ENCODE measurements around the gene VAT1L.

DNA sequence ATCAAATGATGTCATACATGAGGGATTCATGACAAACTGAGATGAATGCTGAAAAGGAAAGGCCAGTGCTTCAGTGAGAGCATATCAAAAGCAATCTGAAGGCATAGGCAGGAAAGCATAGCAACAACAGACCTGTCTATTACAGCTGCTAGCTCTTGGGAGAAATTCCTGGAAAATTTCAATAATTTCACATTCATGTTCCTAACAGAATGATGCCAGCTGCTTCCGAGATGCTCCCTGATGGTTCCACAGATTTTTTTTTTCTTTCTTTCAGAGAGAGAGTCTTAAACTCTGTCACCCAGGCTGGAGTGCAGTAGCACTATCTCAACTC lies 183.7 kb downstream of the VAT1L start:
- TF ChIP-seq, protein P1, sequence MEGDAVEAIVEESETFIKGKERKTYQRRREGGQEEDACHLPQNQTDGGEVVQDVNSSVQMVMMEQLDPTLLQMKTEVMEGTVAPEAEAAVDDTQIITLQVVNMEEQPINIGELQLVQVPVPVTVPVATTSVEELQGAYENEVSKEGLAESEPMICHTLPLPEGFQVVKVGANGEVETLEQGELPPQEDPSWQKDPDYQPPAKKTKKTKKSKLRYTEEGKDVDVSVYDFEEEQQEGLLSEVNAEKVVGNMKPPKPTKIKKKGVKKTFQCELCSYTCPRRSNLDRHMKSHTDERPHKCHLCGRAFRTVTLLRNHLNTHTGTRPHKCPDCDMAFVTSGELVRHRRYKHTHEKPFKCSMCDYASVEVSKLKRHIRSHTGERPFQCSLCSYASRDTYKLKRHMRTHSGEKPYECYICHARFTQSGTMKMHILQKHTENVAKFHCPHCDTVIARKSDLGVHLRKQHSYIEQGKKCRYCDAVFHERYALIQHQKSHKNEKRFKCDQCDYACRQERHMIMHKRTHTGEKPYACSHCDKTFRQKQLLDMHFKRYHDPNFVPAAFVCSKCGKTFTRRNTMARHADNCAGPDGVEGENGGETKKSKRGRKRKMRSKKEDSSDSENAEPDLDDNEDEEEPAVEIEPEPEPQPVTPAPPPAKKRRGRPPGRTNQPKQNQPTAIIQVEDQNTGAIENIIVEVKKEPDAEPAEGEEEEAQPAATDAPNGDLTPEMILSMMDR (IDR thresholded peaks at IDR 0.05): no peak
- TF ChIP-seq EZH2 (IDR thresholded peaks at IDR 0.05; ENCODE audit: borderline replicate concordance, insufficient read depth, low read depth, low read length, poor library complexity, severe bottlenecking): no peak

Measured in B cell (primary cell).